Endodermal cell (in vitro differentiated cells): ENCODE data around the gene PSMA7. TPM values are rescaled to one million over a fixed set of nuclear protein-coding genes. Genes with fewer than 3 reads are reported as not detected.

Source experiments
- DNase-seq: peaks from one replicate; pipeline ENCODE4 v3.0.0-alpha.2; 2017
- H3K27ac ChIP-seq: 2 replicates; pipeline ENCODE4 v1.5.1; 2013; ENCODE audit warnings: mild to moderate bottlenecking, low read depth, low read length, moderate library complexity
- H3K27me3 ChIP-seq: 2 replicates; pipeline ENCODE4 v1.6.1; 2013; ENCODE audit warnings: mild to moderate bottlenecking, low read length, moderate library complexity; ENCODE audit not compliant: insufficient read depth, control insufficient read depth, poor library complexity, severe bottlenecking
- H3K36me3 ChIP-seq: 2 replicates; pipeline ENCODE4 v1.7.0; 2013; ENCODE audit warnings: mild to moderate bottlenecking, low read length, moderate library complexity; ENCODE audit not compliant: control insufficient read depth, insufficient read depth
- H3K4me1 ChIP-seq: one replicate; pipeline ENCODE4 v1.7.0; 2013; ENCODE audit warnings: low read length; ENCODE audit not compliant: control insufficient read depth, insufficient read depth
- H3K4me3 ChIP-seq: 2 replicates; pipeline ENCODE4 v1.5.1; 2013; ENCODE audit warnings: mild to moderate bottlenecking, low read length, moderate library complexity
- H3K9ac ChIP-seq: 2 replicates; pipeline ENCODE4 v1.6.1; 2013; ENCODE audit warnings: mild to moderate bottlenecking, low read length, moderate library complexity; ENCODE audit not compliant: poor library complexity, severe bottlenecking; ENCODE audit errors: extremely low read depth
- H3K9me3 ChIP-seq: 2 replicates; pipeline ENCODE4 v1.6.1; 2013; ENCODE audit warnings: mild to moderate bottlenecking, low read length, moderate library complexity; ENCODE audit not compliant: control insufficient read depth
- H3K27ac Mint-ChIP-seq: 2 replicates; pipeline ENCODE4 v1.8.0; 2020; ENCODE audit warnings: mixed read lengths
- H3K27me3 Mint-ChIP-seq: 2 replicates; pipeline ENCODE4 v1.8.0; 2021; ENCODE audit warnings: mild to moderate bottlenecking, mixed read lengths; ENCODE audit not compliant: insufficient read depth
- H3K36me3 Mint-ChIP-seq: 2 replicates; pipeline ENCODE4 v1.8.0; 2020; ENCODE audit warnings: low read depth, mixed read lengths
- H3K4me1 Mint-ChIP-seq: 2 replicates; pipeline ENCODE4 v1.8.0; 2020; ENCODE audit warnings: mixed read lengths
- H3K4me3 Mint-ChIP-seq: 2 replicates; pipeline ENCODE4 v1.8.0; 2020; ENCODE audit warnings: mild to moderate bottlenecking, moderate library complexity, mixed read lengths
- H3K9me3 Mint-ChIP-seq: 2 replicates; pipeline ENCODE4 v1.8.0; 2020; ENCODE audit warnings: mild to moderate bottlenecking, mixed read lengths
- WGBS, 2 experiments: methylation state at CpG; one replicate each; pipeline versions ENCODE4 v1.1.5 to v1.1.7; 2013; ENCODE audit warnings: missing lambda C conversion rate in 2 of 2, mixed read lengths in 1 of 2; ENCODE audit not compliant: insufficient coverage in 1 of 2, insufficient read length in 1 of 2; 5-methylcytosine and 5-hydroxymethylcytosine counted together
- total RNA-seq, 2 donors: library from RNA; stranded (reverse); fragmentation: NEBNext Ultra II Directional in 1 of 2; extraction: Animal tissue kit (Norgen Biotek cat#: 25700) in 1 of 2; gene quantifications; 2 replicates in 1 of 2; 3 replicates in 1 of 2; pipeline ENCODE4 v1.2.1, GENCODE V29; 2021
- TF ChIP-seq, protein P1 (sequence below): fragments of 200-600 bp; sonication (generic); conservative IDR thresholded peaks from 2 replicates; pipeline ENCODE4 v1.5.0; 2021; ENCODE audit warnings: antibody characterized with exemption, mild to moderate bottlenecking

The PSMA7 gene
- total RNA-seq, 2 donors from 2014 or later: 279 to 280 TPM

DNA sequence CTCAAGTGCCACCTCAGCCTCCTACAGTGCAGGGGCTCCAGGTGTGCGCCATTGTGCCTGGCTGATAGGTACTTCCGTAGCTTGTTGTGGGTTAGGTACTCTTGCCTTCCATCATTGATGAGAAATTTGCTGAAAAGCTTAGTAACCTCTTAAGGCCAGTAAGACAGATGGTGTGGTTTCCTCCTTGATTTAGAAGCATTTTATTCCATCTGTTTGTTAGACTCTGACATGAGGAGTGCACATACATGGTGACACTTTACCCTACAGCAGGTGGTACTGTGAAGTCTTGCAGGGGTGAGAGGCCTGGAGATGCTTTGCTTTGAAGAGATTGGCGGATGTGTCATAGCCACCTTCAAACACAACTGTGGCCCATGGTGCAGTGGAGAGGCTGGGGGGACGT lies 24.9 kb upstream of the PSMA7 start:
- no peak overlapping the region for H3K9ac ChIP-seq
- H3K4me3 ChIP-seq: no peak overlapping the region
- 92 to 94% methylated on average over 3 to 4 of the region's 4 CpGs for WGBS, 2 experiments
- no peaks in the 10 kb centered on the region for H3K4me1 ChIP-seq
- H3K9me3 Mint-ChIP-seq: no peaks in the 10 kb centered on the region
- H3K4me3 Mint-ChIP-seq: no peak overlapping the region
- no peaks in the 10 kb centered on the region for H3K4me1 Mint-ChIP-seq
- TF ChIP-seq, protein P1, sequence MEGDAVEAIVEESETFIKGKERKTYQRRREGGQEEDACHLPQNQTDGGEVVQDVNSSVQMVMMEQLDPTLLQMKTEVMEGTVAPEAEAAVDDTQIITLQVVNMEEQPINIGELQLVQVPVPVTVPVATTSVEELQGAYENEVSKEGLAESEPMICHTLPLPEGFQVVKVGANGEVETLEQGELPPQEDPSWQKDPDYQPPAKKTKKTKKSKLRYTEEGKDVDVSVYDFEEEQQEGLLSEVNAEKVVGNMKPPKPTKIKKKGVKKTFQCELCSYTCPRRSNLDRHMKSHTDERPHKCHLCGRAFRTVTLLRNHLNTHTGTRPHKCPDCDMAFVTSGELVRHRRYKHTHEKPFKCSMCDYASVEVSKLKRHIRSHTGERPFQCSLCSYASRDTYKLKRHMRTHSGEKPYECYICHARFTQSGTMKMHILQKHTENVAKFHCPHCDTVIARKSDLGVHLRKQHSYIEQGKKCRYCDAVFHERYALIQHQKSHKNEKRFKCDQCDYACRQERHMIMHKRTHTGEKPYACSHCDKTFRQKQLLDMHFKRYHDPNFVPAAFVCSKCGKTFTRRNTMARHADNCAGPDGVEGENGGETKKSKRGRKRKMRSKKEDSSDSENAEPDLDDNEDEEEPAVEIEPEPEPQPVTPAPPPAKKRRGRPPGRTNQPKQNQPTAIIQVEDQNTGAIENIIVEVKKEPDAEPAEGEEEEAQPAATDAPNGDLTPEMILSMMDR: no peak
- peaks cover 23% of the 10 kb centered on the region for H3K36me3 ChIP-seq
- no peak overlapping the region for H3K27ac ChIP-seq
- peaks cover 48% of the 10 kb centered on the region for H3K36me3 Mint-ChIP-seq
- H3K27me3 ChIP-seq: no peaks in the 10 kb centered on the region
- no peak overlapping the region for H3K27ac Mint-ChIP-seq
- DNase-seq: no peak
- H3K27me3 Mint-ChIP-seq: no peaks in the 10 kb centered on the region
- H3K9me3 ChIP-seq: no peaks in the 10 kb centered on the region

GRCh38 chr20:62167474-62167873 lies 24.3 kb upstream of the PSMA7 start:
- Mint-ChIP-seq H3K27me3 (no peaks in the 10 kb centered on the region), H3K36me3 (peaks cover 47% of the 10 kb centered on the region)
- 97 to 98% methylated on average over 5 to 6 of the region's 6 CpGs for WGBS, 2 experiments

GRCh38 chr20:62165762-62166399 lies 22.7 kb upstream of the PSMA7 start:
- Histone ChIP-seq H3K9ac (no peak overlapping the region), H3K36me3 (peaks cover 29% of the 10 kb centered on the region), H3K9me3 (no peaks in the 10 kb centered on the region), H3K4me1 (no peaks in the 10 kb centered on the region), H3K27me3 (no peaks in the 10 kb centered on the region), H3K27ac (no peak overlapping the region), H3K4me3 (no peak overlapping the region)
- no peak overlapping the region for H3K4me3 Mint-ChIP-seq
- no peaks in the 10 kb centered on the region for H3K4me1 Mint-ChIP-seq
- peaks cover 47% of the 10 kb centered on the region for H3K36me3 Mint-ChIP-seq
- H3K27me3 Mint-ChIP-seq: no peaks in the 10 kb centered on the region
- no peak overlapping the region for H3K27ac Mint-ChIP-seq
- WGBS, 2 experiments: 85 to 94% methylated on average over 10 to 25 of the region's 25 CpGs
- no peak for DNase-seq
- TF ChIP-seq, protein P1: no peak
- no peaks in the 10 kb centered on the region for H3K9me3 Mint-ChIP-seq

More at GRCh38 chr20:62167474-62167873, 24.3 kb upstream of the PSMA7 start:
- H3K27me3 ChIP-seq: no peaks in the 10 kb centered on the region
- H3K27ac ChIP-seq: no peak overlapping the region
- H3K9ac ChIP-seq: no peak overlapping the region
- no peak overlapping the region for H3K27ac Mint-ChIP-seq
- H3K4me1 Mint-ChIP-seq: no peaks in the 10 kb centered on the region
- H3K4me3 ChIP-seq: no peak overlapping the region
- H3K9me3 ChIP-seq: no peaks in the 10 kb centered on the region
- no peaks in the 10 kb centered on the region for H3K9me3 Mint-ChIP-seq
- no peak overlapping the region for H3K4me3 Mint-ChIP-seq
- H3K4me1 ChIP-seq: no peaks in the 10 kb centered on the region
- H3K36me3 ChIP-seq: peaks cover 27% of the 10 kb centered on the region
- no peak for DNase-seq
- TF ChIP-seq, protein P1: no peak
